Tibial nerve (tissue), 4 donors: ENCODE data around the gene CDX1.

Experiments
- CTCF ChIP-seq, 5 experiments: fragments of 200-600 bp in 3 of 5; fragments of 450-650 bp in 2 of 5; sonication (generic) in 3 of 5; IDR thresholded peaks; one replicate each; pipeline ENCODE4 v1.5.1; 2016 to 2019; ENCODE audit warnings: antibody characterized with exemption in 5 of 5, mild to moderate bottlenecking in 3 of 5, moderate library complexity in 2 of 5
- EP300 ChIP-seq, 2 donors: sonication (generic); formaldehyde crosslinking; IDR thresholded peaks; one replicate each; pipeline ENCODE4 v1.6.1; 2017; ENCODE audit warnings: antibody characterized with exemption in 2 of 2, mild to moderate bottlenecking in 1 of 2
- POLR2A ChIP-seq, 2 donors: fragments of 450-650 bp; IDR thresholded peaks; one replicate each; pipeline ENCODE4 v1.6.1; 2017; ENCODE audit warnings: antibody characterized with exemption in 2 of 2, mild to moderate bottlenecking in 2 of 2, moderate library complexity in 2 of 2

GRCh38 chr5:150190503-150190979, 24.0 kb downstream of the CDX1 start:
- TF ChIP-seq POLR2A (IDR thresholded peaks at IDR 0.05) (no peak), CTCF (IDR thresholded peaks at IDR 0.05) (no peak), EP300 (IDR thresholded peaks at IDR 0.05) (no peak)
